Measurements from ENCODE around the gene SHROOM2.

The SHROOM2 gene

DNA sequence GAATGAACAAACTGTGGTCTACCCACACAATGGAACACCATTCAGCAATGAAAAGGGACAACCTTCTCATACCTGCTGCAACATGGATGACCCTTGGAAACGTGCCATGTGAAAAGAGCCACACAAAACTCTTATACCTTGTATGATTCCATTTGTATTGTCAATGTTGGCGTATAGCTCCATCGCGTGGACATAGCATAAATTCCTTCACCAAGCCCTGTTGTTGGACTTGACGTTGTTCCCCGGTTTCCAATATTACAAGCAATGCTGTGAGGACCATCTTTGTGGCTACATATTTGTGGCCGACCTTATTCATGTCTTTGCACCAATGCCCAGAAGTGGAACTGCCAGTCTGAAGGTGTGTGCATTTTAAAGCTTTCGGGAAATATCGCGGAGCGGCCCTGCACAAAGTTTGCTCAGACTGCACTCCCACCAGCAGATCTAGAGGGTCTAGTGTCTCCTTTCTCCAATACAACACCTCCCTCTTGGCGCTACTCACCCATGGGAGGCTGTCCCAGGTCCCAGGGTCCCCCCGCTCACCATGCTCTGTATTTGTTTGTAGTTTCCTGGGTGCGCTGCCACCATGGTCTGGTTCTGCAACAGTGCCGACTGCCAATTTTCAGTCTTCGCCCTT lies 180.7 kb downstream of the SHROOM2 start, which contains the start of gene CLDN34:
Gene CLDN34 (plus strand): TSS at position 584 of the 634 bp plus-strand sequence. CDS start 0 bp downstream, at position 584.
- no peak for ATAC-seq
- TF ChIP-seq SNAI2 (CRISPR knock-in tag; IDR thresholded peaks at IDR 0.05): no peak
- no peak for TF ChIP-seq PPARA (CRISPR knock-in tag; IDR thresholded peaks at IDR 0.05; ENCODE audit: borderline replicate concordance)
- TF ChIP-seq ESRRG (CRISPR knock-in tag; IDR thresholded peaks at IDR 0.05): no peak
- TF ChIP-seq BACH2 (CRISPR knock-in tag; IDR thresholded peaks at IDR 0.05; ENCODE audit: borderline replicate concordance): no peak
- TF ChIP-seq, protein P1, sequence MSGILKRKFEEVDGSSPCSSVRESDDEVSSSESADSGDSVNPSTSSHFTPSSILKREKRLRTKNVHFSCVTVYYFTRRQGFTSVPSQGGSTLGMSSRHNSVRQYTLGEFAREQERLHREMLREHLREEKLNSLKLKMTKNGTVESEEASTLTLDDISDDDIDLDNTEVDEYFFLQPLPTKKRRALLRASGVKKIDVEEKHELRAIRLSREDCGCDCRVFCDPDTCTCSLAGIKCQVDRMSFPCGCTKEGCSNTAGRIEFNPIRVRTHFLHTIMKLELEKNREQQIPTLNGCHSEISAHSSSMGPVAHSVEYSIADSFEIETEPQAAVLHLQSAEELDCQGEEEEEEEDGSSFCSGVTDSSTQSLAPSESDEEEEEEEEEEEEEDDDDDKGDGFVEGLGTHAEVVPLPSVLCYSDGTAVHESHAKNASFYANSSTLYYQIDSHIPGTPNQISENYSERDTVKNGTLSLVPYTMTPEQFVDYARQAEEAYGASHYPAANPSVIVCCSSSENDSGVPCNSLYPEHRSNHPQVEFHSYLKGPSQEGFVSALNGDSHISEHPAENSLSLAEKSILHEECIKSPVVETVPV (CRISPR knock-in tag; IDR thresholded peaks at IDR 0.05): no peak
- no peak for TF ChIP-seq ARNTL (CRISPR knock-in tag; IDR thresholded peaks at IDR 0.05; ENCODE audit: borderline replicate concordance, low read depth)
- TF ChIP-seq, protein P2, sequence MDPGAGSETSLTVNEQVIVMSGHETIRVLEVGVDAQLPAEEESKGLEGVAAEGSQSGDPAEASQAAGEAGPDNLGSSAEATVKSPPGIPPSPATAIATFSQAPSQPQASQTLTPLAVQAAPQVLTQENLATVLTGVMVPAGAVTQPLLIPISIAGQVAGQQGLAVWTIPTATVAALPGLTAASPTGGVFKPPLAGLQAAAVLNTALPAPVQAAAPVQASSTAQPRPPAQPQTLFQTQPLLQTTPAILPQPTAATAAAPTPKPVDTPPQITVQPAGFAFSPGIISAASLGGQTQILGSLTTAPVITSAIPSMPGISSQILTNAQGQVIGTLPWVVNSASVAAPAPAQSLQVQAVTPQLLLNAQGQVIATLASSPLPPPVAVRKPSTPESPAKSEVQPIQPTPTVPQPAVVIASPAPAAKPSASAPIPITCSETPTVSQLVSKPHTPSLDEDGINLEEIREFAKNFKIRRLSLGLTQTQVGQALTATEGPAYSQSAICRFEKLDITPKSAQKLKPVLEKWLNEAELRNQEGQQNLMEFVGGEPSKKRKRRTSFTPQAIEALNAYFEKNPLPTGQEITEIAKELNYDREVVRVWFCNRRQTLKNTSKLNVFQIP (CRISPR knock-in tag; IDR thresholded peaks at IDR 0.05; ENCODE audit: borderline replicate concordance, low read depth): no peak
- TF ChIP-seq, protein P3, sequence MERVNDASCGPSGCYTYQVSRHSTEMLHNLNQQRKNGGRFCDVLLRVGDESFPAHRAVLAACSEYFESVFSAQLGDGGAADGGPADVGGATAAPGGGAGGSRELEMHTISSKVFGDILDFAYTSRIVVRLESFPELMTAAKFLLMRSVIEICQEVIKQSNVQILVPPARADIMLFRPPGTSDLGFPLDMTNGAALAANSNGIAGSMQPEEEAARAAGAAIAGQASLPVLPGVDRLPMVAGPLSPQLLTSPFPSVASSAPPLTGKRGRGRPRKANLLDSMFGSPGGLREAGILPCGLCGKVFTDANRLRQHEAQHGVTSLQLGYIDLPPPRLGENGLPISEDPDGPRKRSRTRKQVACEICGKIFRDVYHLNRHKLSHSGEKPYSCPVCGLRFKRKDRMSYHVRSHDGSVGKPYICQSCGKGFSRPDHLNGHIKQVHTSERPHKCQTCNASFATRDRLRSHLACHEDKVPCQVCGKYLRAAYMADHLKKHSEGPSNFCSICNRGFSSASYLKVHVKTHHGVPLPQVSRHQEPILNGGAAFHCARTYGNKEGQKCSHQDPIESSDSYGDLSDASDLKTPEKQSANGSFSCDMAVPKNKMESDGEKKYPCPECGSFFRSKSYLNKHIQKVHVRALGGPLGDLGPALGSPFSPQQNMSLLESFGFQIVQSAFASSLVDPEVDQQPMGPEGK (CRISPR knock-in tag; IDR thresholded peaks at IDR 0.05; ENCODE audit: borderline replicate concordance): no peak
- no peak for TF ChIP-seq GLIS3 (CRISPR knock-in tag; IDR thresholded peaks at IDR 0.05)
- TF ChIP-seq ISL1 (CRISPR knock-in tag; IDR thresholded peaks at IDR 0.05): no peak
- TF ChIP-seq ZNF565 (CRISPR knock-in tag; conservative IDR thresholded peaks at IDR 0.05; ENCODE audit: low read depth): no peak
- TF ChIP-seq, protein P4, sequence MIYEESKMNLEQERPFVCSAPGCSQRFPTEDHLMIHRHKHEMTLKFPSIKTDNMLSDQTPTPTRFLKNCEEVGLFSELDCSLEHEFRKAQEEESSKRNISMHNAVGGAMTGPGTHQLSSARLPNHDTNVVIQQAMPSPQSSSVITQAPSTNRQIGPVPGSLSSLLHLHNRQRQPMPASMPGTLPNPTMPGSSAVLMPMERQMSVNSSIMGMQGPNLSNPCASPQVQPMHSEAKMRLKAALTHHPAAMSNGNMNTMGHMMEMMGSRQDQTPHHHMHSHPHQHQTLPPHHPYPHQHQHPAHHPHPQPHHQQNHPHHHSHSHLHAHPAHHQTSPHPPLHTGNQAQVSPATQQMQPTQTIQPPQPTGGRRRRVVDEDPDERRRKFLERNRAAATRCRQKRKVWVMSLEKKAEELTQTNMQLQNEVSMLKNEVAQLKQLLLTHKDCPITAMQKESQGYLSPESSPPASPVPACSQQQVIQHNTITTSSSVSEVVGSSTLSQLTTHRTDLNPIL (CRISPR knock-in tag; IDR thresholded peaks at IDR 0.05; ENCODE audit: low read depth): no peak
- no peak for TF ChIP-seq ZC3H10 (CRISPR knock-in tag; IDR thresholded peaks at IDR 0.05)
- TF ChIP-seq ZFP30 (CRISPR knock-in tag; IDR thresholded peaks at IDR 0.05): no peak
- no peak for TF ChIP-seq ZFP3 (CRISPR knock-in tag; IDR thresholded peaks at IDR 0.05)
- no peak for TF ChIP-seq ZNF8 (CRISPR knock-in tag; IDR thresholded peaks at IDR 0.05)

DNA sequence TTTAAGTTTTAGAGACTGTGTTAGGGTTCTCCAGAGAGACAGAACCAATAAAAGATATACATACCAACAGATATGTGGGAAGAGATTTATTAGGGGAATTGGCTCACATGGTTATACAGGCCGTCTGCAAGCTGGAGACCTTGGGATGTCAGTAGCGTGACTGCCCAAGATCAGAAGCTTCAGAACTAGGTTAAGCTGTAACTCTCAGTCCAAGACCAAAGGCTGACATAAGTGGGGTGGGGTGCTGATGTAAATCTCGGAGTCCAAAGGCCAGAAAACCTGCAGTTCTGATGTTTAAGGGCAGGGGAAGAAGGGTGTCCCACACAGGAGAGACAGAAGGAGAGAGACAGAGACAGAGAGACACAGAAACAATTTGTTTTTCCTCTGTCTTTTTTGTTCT lies 191.4 kb downstream of the SHROOM2 start:
- ATAC-seq: no peak
- TF ChIP-seq ZFP30 (CRISPR knock-in tag; IDR thresholded peaks at IDR 0.05): no peak
- TF ChIP-seq OSR1 (CRISPR knock-in tag; IDR thresholded peaks at IDR 0.05): no peak
- no peak for TF ChIP-seq CSDC2 (CRISPR knock-in tag; IDR thresholded peaks at IDR 0.05)
- TF ChIP-seq ZFP3 (CRISPR knock-in tag; IDR thresholded peaks at IDR 0.05): no peak
- no peak for TF ChIP-seq TOX (CRISPR knock-in tag; IDR thresholded peaks at IDR 0.05; ENCODE audit: borderline replicate concordance)
- TF ChIP-seq ZNF565 (CRISPR knock-in tag; conservative IDR thresholded peaks at IDR 0.05; ENCODE audit: low read depth): no peak
- no peak for TF ChIP-seq GLIS3 (CRISPR knock-in tag; IDR thresholded peaks at IDR 0.05)
- no peak for TF ChIP-seq TCF4 (CRISPR knock-in tag; IDR thresholded peaks at IDR 0.05; ENCODE audit: borderline replicate concordance)
- TF ChIP-seq, protein P1 (CRISPR knock-in tag; IDR thresholded peaks at IDR 0.05): no peak
- TF ChIP-seq, protein P2 (CRISPR knock-in tag; IDR thresholded peaks at IDR 0.05; ENCODE audit: borderline replicate concordance, low read depth): no peak
- no peak for TF ChIP-seq RARB (CRISPR knock-in tag; IDR thresholded peaks at IDR 0.05)
- no peak for TF ChIP-seq ISL1 (CRISPR knock-in tag; IDR thresholded peaks at IDR 0.05)
- TF ChIP-seq ZNF8 (CRISPR knock-in tag; IDR thresholded peaks at IDR 0.05): no peak
- TF ChIP-seq SNAI2 (CRISPR knock-in tag; IDR thresholded peaks at IDR 0.05): no peak
- TF ChIP-seq ZNF70 (CRISPR knock-in tag; IDR thresholded peaks at IDR 0.05): no peak
- TF ChIP-seq, protein P4 (CRISPR knock-in tag; IDR thresholded peaks at IDR 0.05; ENCODE audit: low read depth): no peak
- TF ChIP-seq, protein P5, sequence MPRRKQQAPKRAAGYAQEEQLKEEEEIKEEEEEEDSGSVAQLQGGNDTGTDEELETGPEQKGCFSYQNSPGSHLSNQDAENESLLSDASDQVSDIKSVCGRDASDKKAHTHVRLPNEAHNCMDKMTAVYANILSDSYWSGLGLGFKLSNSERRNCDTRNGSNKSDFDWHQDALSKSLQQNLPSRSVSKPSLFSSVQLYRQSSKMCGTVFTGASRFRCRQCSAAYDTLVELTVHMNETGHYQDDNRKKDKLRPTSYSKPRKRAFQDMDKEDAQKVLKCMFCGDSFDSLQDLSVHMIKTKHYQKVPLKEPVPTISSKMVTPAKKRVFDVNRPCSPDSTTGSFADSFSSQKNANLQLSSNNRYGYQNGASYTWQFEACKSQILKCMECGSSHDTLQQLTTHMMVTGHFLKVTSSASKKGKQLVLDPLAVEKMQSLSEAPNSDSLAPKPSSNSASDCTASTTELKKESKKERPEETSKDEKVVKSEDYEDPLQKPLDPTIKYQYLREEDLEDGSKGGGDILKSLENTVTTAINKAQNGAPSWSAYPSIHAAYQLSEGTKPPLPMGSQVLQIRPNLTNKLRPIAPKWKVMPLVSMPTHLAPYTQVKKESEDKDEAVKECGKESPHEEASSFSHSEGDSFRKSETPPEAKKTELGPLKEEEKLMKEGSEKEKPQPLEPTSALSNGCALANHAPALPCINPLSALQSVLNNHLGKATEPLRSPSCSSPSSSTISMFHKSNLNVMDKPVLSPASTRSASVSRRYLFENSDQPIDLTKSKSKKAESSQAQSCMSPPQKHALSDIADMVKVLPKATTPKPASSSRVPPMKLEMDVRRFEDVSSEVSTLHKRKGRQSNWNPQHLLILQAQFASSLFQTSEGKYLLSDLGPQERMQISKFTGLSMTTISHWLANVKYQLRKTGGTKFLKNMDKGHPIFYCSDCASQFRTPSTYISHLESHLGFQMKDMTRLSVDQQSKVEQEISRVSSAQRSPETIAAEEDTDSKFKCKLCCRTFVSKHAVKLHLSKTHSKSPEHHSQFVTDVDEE (CRISPR knock-in tag; IDR thresholded peaks at IDR 0.05): no peak

Data from SK-N-SH treated with all-trans-retinoic acid at 6 μM for 48 hours (cell line).